KOPT-K1 (cell line): ENCODE results near the gene PARVB.
A peak's percentile ranks its signal among the peaks of the same experiment; 100 is the strongest.

ENCODE experiments used
- H3K27ac ChIP-seq: fragments of 200-600 bp; sonication (generic); 2 replicates; pipeline ENCODE4 v1.5.1; 2016; ENCODE audit warnings: antibody characterized with exemption, mild to moderate bottlenecking, low read depth, low read length; ENCODE audit not compliant: poor library complexity, severe bottlenecking
- H3K36me3 ChIP-seq: fragments of 200-600 bp; sonication (generic); 2 replicates; pipeline ENCODE4 v1.5.1; 2017; ENCODE audit warnings: antibody characterized with exemption, mild to moderate bottlenecking, low read length, moderate library complexity; ENCODE audit not compliant: insufficient read depth
- H3K9me3 ChIP-seq: fragments of 200-600 bp; sonication (generic); 2 replicates; pipeline ENCODE4 v1.5.1; 2017; ENCODE audit warnings: antibody characterized with exemption, low read length, mild to moderate bottlenecking; ENCODE audit not compliant: insufficient read depth, poor library complexity, severe bottlenecking

Gene PARVB

GRCh38 chr22:44162960-44163359 lies 138.9 kb downstream of the PARVB start:
- Histone ChIP-seq H3K9me3 (no peaks in the 10 kb centered on the region), H3K27ac (no peak overlapping the region), H3K36me3 (no peaks in the 10 kb centered on the region)

DNA sequence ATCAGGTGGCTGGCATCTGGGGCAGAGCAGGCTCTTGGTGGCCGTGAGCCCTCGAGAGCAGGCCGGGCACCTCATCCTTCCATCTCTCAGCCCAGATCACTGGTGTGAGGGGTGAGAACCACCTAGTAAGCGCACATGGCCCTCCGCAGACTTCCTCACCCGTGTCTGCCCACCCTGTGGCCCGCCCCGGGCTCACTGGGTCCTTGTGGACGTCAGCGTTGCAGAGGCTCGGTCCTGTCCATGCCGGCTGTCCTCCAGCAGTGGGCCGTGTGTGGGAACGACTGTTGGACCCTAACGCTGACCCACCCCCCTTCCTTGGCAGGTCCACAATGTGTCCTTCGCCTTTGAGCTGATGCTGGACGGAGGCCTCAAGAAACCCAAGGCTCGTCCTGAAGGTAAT lies 139.4 kb downstream of the PARVB start:
- no peaks in the 10 kb centered on the region for H3K9me3 ChIP-seq
- H3K27ac ChIP-seq = no peak overlapping the region
- H3K36me3 ChIP-seq = no peaks in the 10 kb centered on the region

DNA sequence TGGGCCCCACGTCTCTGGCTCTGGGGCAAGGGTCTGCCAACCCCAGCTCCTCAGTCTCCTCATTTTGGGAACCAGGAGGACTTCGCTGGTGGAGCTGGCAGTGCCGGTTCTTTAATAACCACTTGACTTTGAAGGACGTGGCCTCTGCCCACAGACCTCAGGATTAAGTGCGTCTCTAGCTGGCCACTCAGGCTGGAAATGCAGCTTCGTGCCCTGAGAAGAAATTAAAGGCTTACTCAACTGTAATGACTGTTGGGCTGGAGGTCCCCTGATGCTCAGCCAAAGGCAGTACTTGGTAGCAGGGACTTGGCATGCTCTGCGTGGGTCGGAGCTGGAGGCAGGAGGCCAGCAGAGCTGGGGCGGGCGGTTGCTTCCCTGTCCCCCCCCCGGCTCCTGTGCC lies 139.9 kb downstream of the PARVB start:
- H3K9me3 ChIP-seq = no peaks in the 10 kb centered on the region

GRCh38 chr22:44165286-44165874 lies 141.3 kb downstream of the PARVB start:
- no peaks in the 10 kb centered on the region for H3K9me3 ChIP-seq
- H3K27ac ChIP-seq = no peak overlapping the region

More for the DNA sequence above, 139.9 kb downstream of the PARVB start:
- no peak overlapping the region for H3K27ac ChIP-seq
- H3K36me3 ChIP-seq = no peaks in the 10 kb centered on the region

DNA sequence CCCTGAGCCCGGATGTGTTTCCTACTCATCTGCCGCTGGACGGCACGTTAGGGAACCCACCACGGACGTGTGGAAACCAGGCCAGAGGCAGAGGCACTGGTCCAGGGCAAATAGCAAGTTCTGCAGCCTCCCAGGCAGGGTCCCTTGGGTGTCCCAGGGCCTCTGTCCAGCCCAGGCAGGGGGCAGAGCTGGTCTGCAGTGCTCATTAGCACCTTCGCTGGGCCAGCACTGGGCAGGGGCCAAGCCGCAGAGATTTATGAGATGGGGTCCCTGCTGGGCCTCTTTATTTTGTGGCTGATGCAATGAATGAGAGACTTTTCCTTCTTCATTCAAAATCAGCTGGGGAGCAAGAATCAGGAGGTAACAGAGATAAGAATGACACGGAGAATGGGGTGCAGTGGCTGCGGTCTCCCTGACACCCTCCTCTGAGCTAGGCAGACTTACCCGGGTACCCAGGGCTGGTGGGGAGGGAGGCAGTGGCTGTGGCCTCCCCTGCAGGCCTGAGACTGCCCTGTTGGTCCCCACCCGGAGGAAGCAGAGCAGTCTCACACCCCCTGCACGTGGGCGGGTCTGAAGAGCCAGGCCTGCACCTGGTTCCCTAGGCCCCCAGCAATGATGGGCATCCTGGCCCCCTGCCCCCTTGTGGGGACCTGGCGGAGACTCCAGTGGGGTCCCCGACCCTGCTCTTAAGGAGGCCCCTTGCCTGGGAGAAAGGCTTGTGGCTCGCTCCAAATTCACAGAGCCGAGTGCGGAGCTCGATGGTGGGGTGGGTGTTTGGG lies 142.6 kb downstream of the PARVB start:
- H3K27ac ChIP-seq = no peak overlapping the region
- H3K9me3 ChIP-seq = no peaks in the 10 kb centered on the region
- no peaks in the 10 kb centered on the region for H3K36me3 ChIP-seq

More at GRCh38 chr22:44165286-44165874, 141.3 kb downstream of the PARVB start:
- H3K36me3 ChIP-seq = no peaks in the 10 kb centered on the region

DNA sequence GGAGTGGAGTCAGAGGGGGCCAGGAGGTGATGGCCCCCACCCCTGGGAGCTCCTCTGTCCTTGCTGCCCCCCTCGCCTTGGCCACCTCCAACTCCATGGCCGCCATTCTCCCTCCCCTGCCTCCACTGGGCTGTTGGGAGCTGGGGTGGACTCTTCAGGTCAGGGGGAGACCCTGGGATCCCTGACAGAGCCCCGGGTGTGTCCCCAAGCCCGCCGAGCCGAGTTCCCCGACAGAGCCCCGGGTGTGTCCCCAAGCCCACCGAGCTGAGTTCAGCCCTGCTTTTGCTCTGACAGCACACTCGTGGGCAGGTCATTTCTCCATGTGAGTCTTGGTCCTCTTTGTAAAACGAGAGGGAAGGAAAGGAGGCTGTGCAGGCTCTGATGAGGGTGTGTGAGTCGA lies 143.4 kb downstream of the PARVB start:
- Histone ChIP-seq H3K27ac (no peak overlapping the region), H3K9me3 (no peaks in the 10 kb centered on the region)

GRCh38 chr22:44168206-44168605 lies 144.1 kb downstream of the PARVB start:
- Histone ChIP-seq H3K36me3 (no peaks in the 10 kb centered on the region), H3K27ac (no peak overlapping the region)

More for the DNA sequence above, 143.4 kb downstream of the PARVB start:
- no peaks in the 10 kb centered on the region for H3K36me3 ChIP-seq

GRCh38 chr22:44170470-44170869 lies 146.4 kb downstream of the PARVB start:
- Histone ChIP-seq H3K27ac (no peak overlapping the region), H3K9me3 (no peaks in the 10 kb centered on the region), H3K36me3 (no peaks in the 10 kb centered on the region)

More at GRCh38 chr22:44168206-44168605, 144.1 kb downstream of the PARVB start:
- no peaks in the 10 kb centered on the region for H3K9me3 ChIP-seq

GRCh38 chr22:44171561-44171960 lies 147.5 kb downstream of the PARVB start:
- H3K36me3 ChIP-seq = no peaks in the 10 kb centered on the region

GRCh38 chr22:44172370-44173108 lies 148.4 kb downstream of the PARVB start:
- H3K36me3 ChIP-seq = no peaks in the 10 kb centered on the region
- H3K9me3 ChIP-seq = no peaks in the 10 kb centered on the region
- H3K27ac ChIP-seq = no peak overlapping the region

More at GRCh38 chr22:44171561-44171960, 147.5 kb downstream of the PARVB start:
- Histone ChIP-seq H3K27ac (no peak overlapping the region), H3K9me3 (no peaks in the 10 kb centered on the region)

- H3K9me3 ChIP-seq = no peaks in the 10 kb centered on the region
- H3K36me3 ChIP-seq = no peaks in the 10 kb centered on the region
- H3K27ac ChIP-seq = no peak overlapping the region
These were observed 149.1 kb downstream of the PARVB start for GRCh38 chr22:44173154-44173553.

- H3K27ac ChIP-seq = no peak overlapping the region
These were observed 151.6 kb downstream of the PARVB start for GRCh38 chr22:44175676-44176075.

GRCh38 chr22:44179196-44179988 lies 155.3 kb downstream of the PARVB start:
- Histone ChIP-seq H3K9me3 (no peaks in the 10 kb centered on the region), H3K27ac (no peak overlapping the region), H3K36me3 (peaks cover 11% of the 10 kb centered on the region)

More at GRCh38 chr22:44175676-44176075, 151.6 kb downstream of the PARVB start:
- no peaks in the 10 kb centered on the region for H3K36me3 ChIP-seq
- no peaks in the 10 kb centered on the region for H3K9me3 ChIP-seq

DNA sequence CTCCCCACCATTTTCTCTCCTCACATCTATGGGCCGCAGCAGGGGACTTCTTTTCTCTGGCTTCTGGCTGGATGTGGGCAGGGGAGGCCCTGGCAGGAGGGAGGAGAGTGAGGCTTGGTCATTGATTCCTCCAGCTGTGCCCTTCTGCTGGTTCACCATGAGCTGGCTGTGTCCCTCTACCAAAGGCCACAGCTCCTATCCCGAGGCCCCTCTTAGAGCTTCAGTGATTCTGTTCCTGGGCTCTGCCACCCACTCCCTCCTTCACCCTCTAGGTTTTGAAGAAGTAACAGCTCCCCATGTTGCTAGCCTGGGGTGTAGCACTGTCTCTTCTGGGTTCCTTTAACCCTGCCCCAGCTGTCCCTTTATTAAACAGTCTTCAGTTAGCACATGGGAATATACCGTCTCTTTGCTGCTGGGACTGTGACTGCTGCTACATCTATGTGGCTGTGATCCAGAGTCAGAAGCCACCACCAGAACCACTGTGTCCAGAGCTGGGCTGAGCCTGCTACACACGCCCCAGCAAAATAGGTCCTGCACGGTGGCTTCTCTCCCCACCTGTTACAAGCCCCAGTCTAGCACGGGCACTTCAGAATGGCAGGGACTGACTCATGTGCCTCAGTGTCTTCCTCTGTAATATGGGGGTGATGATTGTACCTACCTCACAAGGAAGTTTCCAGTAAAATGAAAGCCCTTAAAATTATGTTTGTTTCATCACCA lies 156.0 kb downstream of the PARVB start:
- no peaks in the 10 kb centered on the region for H3K9me3 ChIP-seq
- H3K27ac ChIP-seq = peak overlapping the region; percentile 84
- H3K36me3 ChIP-seq = peaks cover 19% of the 10 kb centered on the region
